ENCODE measurements around the gene KRT26. TPM values are rescaled to one million over a fixed set of nuclear protein-coding genes. Genes with fewer than 3 reads are reported as not detected.

Gene KRT26, protein sequence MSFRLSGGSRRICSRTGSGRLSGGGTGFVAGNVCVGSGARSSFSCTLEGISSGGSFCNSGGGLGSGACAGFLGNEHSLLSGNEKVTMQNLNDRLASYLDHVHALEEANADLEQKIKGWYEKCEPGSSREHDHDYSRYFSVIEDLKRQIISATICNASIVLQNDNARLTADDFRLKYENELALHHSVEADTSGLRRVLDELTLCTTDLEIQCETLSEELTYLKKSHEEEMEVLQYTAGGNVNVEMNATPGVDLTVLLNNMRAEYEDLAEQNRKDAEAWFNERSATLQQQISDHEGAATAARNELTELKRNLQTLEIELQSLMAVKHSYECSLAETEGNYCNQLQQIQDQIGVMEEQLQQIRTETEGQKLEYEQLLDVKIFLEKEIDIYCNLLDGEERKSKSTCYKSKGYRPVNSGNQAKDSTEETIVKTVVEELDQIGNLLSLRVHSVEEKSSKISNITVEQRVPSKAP
- polyA plus RNA-seq: not detected in 3 replicates
- polyA plus RNA-seq (2011; ENCODE audit: low read depth): not detected
- polyA plus RNA-seq (2011; cell fraction: cytosol; rRNA removed): not detected in 2 replicates
- not detected in 2 replicates for polyA plus RNA-seq (2011; cell fraction: nucleus; rRNA removed)
- polyA plus RNA-seq (2012; ENCODE audit: low replicate concordance): not detected in 2 replicates
- not detected in 3 replicates for polyA minus RNA-seq
- not detected for polyA minus RNA-seq (2011; cell fraction: cytosol; rRNA and poly(A)+ RNA removed)
- polyA minus RNA-seq (2011; cell fraction: nucleus; rRNA and poly(A)+ RNA removed): not detected in 2 replicates

DNA sequence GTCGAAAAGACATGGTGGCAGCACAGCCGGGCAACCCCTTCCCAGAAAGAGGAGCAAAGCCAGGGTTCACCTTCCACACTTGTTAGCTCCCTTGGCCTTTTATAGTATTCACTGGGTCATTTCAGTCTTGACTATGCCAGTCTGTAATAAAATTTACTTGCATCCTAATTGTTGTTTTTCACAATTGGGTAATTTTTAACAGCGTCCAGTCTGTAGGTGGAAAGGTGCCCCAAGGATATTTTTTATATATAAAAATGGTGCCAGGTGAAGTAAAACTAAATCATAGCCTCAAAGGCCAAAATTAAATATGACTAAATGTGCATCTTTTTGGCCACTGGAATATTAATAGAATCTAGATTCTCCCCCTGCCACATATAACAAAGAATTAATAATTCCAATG lies at the start of gene KRT26:
Gene KRT26, minus strand, starts transcription at position 101 of the 400 bp plus-strand sequence. Its CDS starts 88 bp downstream, at position 13.
- no peak for FAIRE-seq
- Histone ChIP-seq H4K20me1 (ENCODE audit: control insufficient read depth, extremely low read depth, insufficient read depth, low read length) (no peaks in the 10 kb centered on the region), H3K9ac (ENCODE audit: control insufficient read depth, extremely low read depth, insufficient read depth, low read length) (no peak within 1 kb of the TSS), H3K36me3 (ENCODE audit: control insufficient read depth in 2 of 2, extremely low read depth in 1 of 2, insufficient read depth in 2 of 2, low read length in 2 of 2) (no peaks in the 10 kb centered on the region), H3K27ac (ENCODE audit: control insufficient read depth, insufficient read depth, low read length) (no peak within 1 kb of the TSS), H3K4me1 (ENCODE audit: control insufficient read depth, extremely low read depth, insufficient read depth, low read length) (no peaks in the 10 kb centered on the region), H3K79me2 (ENCODE audit: control insufficient read depth, insufficient read depth, low read length) (no peaks in the 10 kb centered on the region), H3K4me2 (ENCODE audit: control insufficient read depth, extremely low read depth, insufficient read depth, low read depth, low read length) (no peak within 1 kb of the TSS), H3K9me3 (ENCODE audit: control insufficient read depth, low read depth, low read length) (no peaks in the 10 kb centered on the region), H3K9me1 (ENCODE audit: control insufficient read depth, extremely low read depth, insufficient read depth, low read length) (no peaks in the 10 kb centered on the region), H3K27me3 (ENCODE audit: control insufficient read depth, extremely low read depth, insufficient read depth, low read length) (peaks cover 9% of the 10 kb centered on the region), H3K4me3 (ENCODE audit: control insufficient read depth in 2 of 3, extremely low read depth in 1 of 3, insufficient read depth in 2 of 3, low read depth in 1 of 3, low read length in 3 of 3) (no peak within 1 kb of the TSS), H2AFZ (ENCODE audit: control insufficient read depth, low read length) (no peak within 1 kb of the TSS)
- dilution Hi-C loops (cut with MboI; ENCODE audit: extremely low pct_ligation_motif_present, low sequenced_read_pairs): no loop called here
- no peak for DNase-seq (ENCODE audit: low read depth, low spot score)
- TF ChIP-seq EZH2 (IDR thresholded peaks at IDR 0.05; ENCODE audit: low read length): no peak
- TF ChIP-seq CTCF (optimal IDR thresholded peaks at IDR 0.05 in 1 of 3, IDR thresholded peaks at IDR 0.05 in 1 of 3, conservative IDR thresholded peaks at IDR 0.05 in 1 of 3; ENCODE audit: extremely low read depth in 1 of 3, insufficient read depth in 2 of 3, low read length in 3 of 3): no peak

- Histone ChIP-seq H4K20me1 (ENCODE audit: control insufficient read depth, extremely low read depth, insufficient read depth, low read length) (no peaks in the 10 kb centered on the region), H3K9me1 (ENCODE audit: control insufficient read depth, extremely low read depth, insufficient read depth, low read length) (no peaks in the 10 kb centered on the region), H3K27ac (ENCODE audit: control insufficient read depth, insufficient read depth, low read length) (no peak overlapping the region), H3K27me3 (ENCODE audit: control insufficient read depth, extremely low read depth, insufficient read depth, low read length) (no peaks in the 10 kb centered on the region), H3K4me3 (ENCODE audit: control insufficient read depth in 2 of 3, extremely low read depth in 1 of 3, insufficient read depth in 2 of 3, low read depth in 1 of 3, low read length in 3 of 3) (no peak overlapping the region), H3K9ac (ENCODE audit: control insufficient read depth, extremely low read depth, insufficient read depth, low read length) (no peak overlapping the region), H2AFZ (ENCODE audit: control insufficient read depth, low read length) (no peak overlapping the region), H3K79me2 (ENCODE audit: control insufficient read depth, insufficient read depth, low read length) (peaks cover 14% of the 10 kb centered on the region), H3K4me2 (ENCODE audit: control insufficient read depth, extremely low read depth, insufficient read depth, low read depth, low read length) (no peak overlapping the region), H3K9me3 (ENCODE audit: control insufficient read depth, low read depth, low read length) (no peaks in the 10 kb centered on the region), H3K4me1 (ENCODE audit: control insufficient read depth, extremely low read depth, insufficient read depth, low read length) (peaks cover 17% of the 10 kb centered on the region), H3K36me3 (ENCODE audit: control insufficient read depth in 2 of 2, extremely low read depth in 1 of 2, insufficient read depth in 2 of 2, low read length in 2 of 2) (peaks cover 4 to 8% of the 10 kb centered on the region in 2 experiments)
- TF ChIP-seq EZH2 (IDR thresholded peaks at IDR 0.05; ENCODE audit: low read length): no peak
- no peak for TF ChIP-seq CTCF (optimal IDR thresholded peaks at IDR 0.05 in 1 of 3, IDR thresholded peaks at IDR 0.05 in 1 of 3, conservative IDR thresholded peaks at IDR 0.05 in 1 of 3; ENCODE audit: extremely low read depth in 1 of 3, insufficient read depth in 2 of 3, low read length in 3 of 3)
- FAIRE-seq (no peak), DNase-seq (ENCODE audit: low read depth, low spot score) (no peak)
- dilution Hi-C loops (cut with MboI; ENCODE audit: extremely low pct_ligation_motif_present, low sequenced_read_pairs): no loop called here
Measured at GRCh38 chr17:40821536-40821935, 49.5 kb upstream of the KRT26 start.

All from keratinocyte (primary cell).